ENCODE data around the gene SMPD4. TPM values are rescaled to one million over a fixed set of nuclear protein-coding genes. Genes with fewer than 3 reads are reported as not detected.
A peak's percentile ranks its signal among the peaks of the same experiment; 100 is the strongest.
"Not testable (repeated sequence)": the region's sequence is repeated elsewhere in the genome, so short reads cannot be mapped to it uniquely, and the experiment has no call there.

The SMPD4 gene
- total RNA-seq, 1 experiment from 2014 or later: 32.5 TPM

- not testable (repeated sequence) for H4K20me1 ChIP-seq (ENCODE audit: insufficient read depth, low read depth, low read length); H3K9me3 ChIP-seq (ENCODE audit: low read length); H3K9ac ChIP-seq (ENCODE audit: low read length); H3K27me3 ChIP-seq (ENCODE audit: low read length); H3K27ac ChIP-seq (ENCODE audit: low read length); H3K4me1 ChIP-seq (ENCODE audit: low read length); DNase-seq; H3K4me3 ChIP-seq (ENCODE audit: low read length); H3K4me2 ChIP-seq (ENCODE audit: low read depth, low read length, poor library complexity, severe bottlenecking); H3K36me3 ChIP-seq (ENCODE audit: insufficient read depth, low read length); H3K9me2 ChIP-seq (replicated peaks; ENCODE audit: insufficient read depth, low read length); H3K79me2 ChIP-seq (ENCODE audit: low read length); H2AFZ ChIP-seq (ENCODE audit: low read length)
These were observed 44.9 kb downstream of the SMPD4 start for GRCh38 chr2:130136546-130136945.

- H3K27ac ChIP-seq (ENCODE audit: low read length): no peak overlapping the region
- H3K4me1 ChIP-seq (ENCODE audit: low read length): no peaks in the 10 kb centered on the region
- no peak for DNase-seq
- no peaks in the 10 kb centered on the region for H3K27me3 ChIP-seq (ENCODE audit: low read length)
- no peak overlapping the region for H3K9ac ChIP-seq (ENCODE audit: low read length)
- H3K36me3 ChIP-seq (ENCODE audit: insufficient read depth, low read length): no peaks in the 10 kb centered on the region
- no peaks in the 10 kb centered on the region for H3K79me2 ChIP-seq (ENCODE audit: low read length)
- H3K4me2 ChIP-seq (ENCODE audit: low read depth, low read length, poor library complexity, severe bottlenecking): no peak overlapping the region
- H2AFZ ChIP-seq (ENCODE audit: low read length): no peak overlapping the region
- H3K4me3 ChIP-seq (ENCODE audit: low read length): no peak overlapping the region
- no peaks in the 10 kb centered on the region for H3K9me2 ChIP-seq (replicated peaks; ENCODE audit: insufficient read depth, low read length)
- no peaks in the 10 kb centered on the region for H4K20me1 ChIP-seq (ENCODE audit: insufficient read depth, low read depth, low read length)
- H3K9me3 ChIP-seq (ENCODE audit: low read length): no peaks in the 10 kb centered on the region
These were observed 45.5 kb downstream of the SMPD4 start for GRCh38 chr2:130135692-130136541.

GRCh38 chr2:130129120-130129829 lies 52.1 kb downstream of the SMPD4 start, which contains the start of gene POTEF:
TSS of gene POTEF (minus strand) at chr2:130129222. CDS start at chr2:130120515, 8,707 bp downstream.
- H3K9ac ChIP-seq (ENCODE audit: low read length); H3K9me3 ChIP-seq (ENCODE audit: low read length); H2AFZ ChIP-seq (ENCODE audit: low read length); H3K9me2 ChIP-seq (replicated peaks; ENCODE audit: insufficient read depth, low read length); H4K20me1 ChIP-seq (ENCODE audit: insufficient read depth, low read depth, low read length); H3K27me3 ChIP-seq (ENCODE audit: low read length); H3K36me3 ChIP-seq (ENCODE audit: insufficient read depth, low read length); H3K27ac ChIP-seq (ENCODE audit: low read length); H3K4me3 ChIP-seq (ENCODE audit: low read length); H3K4me1 ChIP-seq (ENCODE audit: low read length); DNase-seq; H3K79me2 ChIP-seq (ENCODE audit: low read length); H3K4me2 ChIP-seq (ENCODE audit: low read depth, low read length, poor library complexity, severe bottlenecking): not testable (repeated sequence)

- H3K9ac ChIP-seq (ENCODE audit: low read length); H3K4me2 ChIP-seq (ENCODE audit: low read depth, low read length, poor library complexity, severe bottlenecking); H3K27ac ChIP-seq (ENCODE audit: low read length); H3K79me2 ChIP-seq (ENCODE audit: low read length); H3K4me1 ChIP-seq (ENCODE audit: low read length); H4K20me1 ChIP-seq (ENCODE audit: insufficient read depth, low read depth, low read length); H3K4me3 ChIP-seq (ENCODE audit: low read length); H3K9me2 ChIP-seq (replicated peaks; ENCODE audit: insufficient read depth, low read length); H3K9me3 ChIP-seq (ENCODE audit: low read length); H3K36me3 ChIP-seq (ENCODE audit: insufficient read depth, low read length); H3K27me3 ChIP-seq (ENCODE audit: low read length); DNase-seq; H2AFZ ChIP-seq (ENCODE audit: low read length): not testable (repeated sequence)
These were observed 52.9 kb downstream of the SMPD4 start for GRCh38 chr2:130128464-130128863.

- not testable (repeated sequence) for H3K27ac ChIP-seq (ENCODE audit: low read length); H3K9ac ChIP-seq (ENCODE audit: low read length); H3K4me3 ChIP-seq (ENCODE audit: low read length)
These were observed 53.7 kb downstream of the SMPD4 start for GRCh38 chr2:130127726-130128125.

GRCh38 chr2:130120924-130121323 lies 60.5 kb downstream of the SMPD4 start:
- H3K79me2 ChIP-seq (ENCODE audit: low read length); H3K4me2 ChIP-seq (ENCODE audit: low read depth, low read length, poor library complexity, severe bottlenecking); H3K9me3 ChIP-seq (ENCODE audit: low read length); H3K9ac ChIP-seq (ENCODE audit: low read length); H2AFZ ChIP-seq (ENCODE audit: low read length); H3K4me3 ChIP-seq (ENCODE audit: low read length); H4K20me1 ChIP-seq (ENCODE audit: insufficient read depth, low read depth, low read length); H3K9me2 ChIP-seq (replicated peaks; ENCODE audit: insufficient read depth, low read length); H3K4me1 ChIP-seq (ENCODE audit: low read length); H3K36me3 ChIP-seq (ENCODE audit: insufficient read depth, low read length); H3K27ac ChIP-seq (ENCODE audit: low read length); H3K27me3 ChIP-seq (ENCODE audit: low read length); DNase-seq: not testable (repeated sequence)

More at GRCh38 chr2:130127726-130128125, 53.7 kb downstream of the SMPD4 start:
- H3K4me2 ChIP-seq (ENCODE audit: low read depth, low read length, poor library complexity, severe bottlenecking); H2AFZ ChIP-seq (ENCODE audit: low read length); H3K36me3 ChIP-seq (ENCODE audit: insufficient read depth, low read length); H3K4me1 ChIP-seq (ENCODE audit: low read length); H3K9me2 ChIP-seq (replicated peaks; ENCODE audit: insufficient read depth, low read length); H3K9me3 ChIP-seq (ENCODE audit: low read length); DNase-seq; H3K79me2 ChIP-seq (ENCODE audit: low read length); H3K27me3 ChIP-seq (ENCODE audit: low read length); H4K20me1 ChIP-seq (ENCODE audit: insufficient read depth, low read depth, low read length): not testable (repeated sequence)

GRCh38 chr2:130102597-130103363 lies 78.6 kb downstream of the SMPD4 start:
- not testable (repeated sequence) for H3K36me3 ChIP-seq (ENCODE audit: insufficient read depth, low read length)

More at GRCh38 chr2:130102597-130103363, 78.6 kb downstream of the SMPD4 start:
- H4K20me1 ChIP-seq (ENCODE audit: insufficient read depth, low read depth, low read length); H3K9me3 ChIP-seq (ENCODE audit: low read length); H3K27me3 ChIP-seq (ENCODE audit: low read length); H3K9ac ChIP-seq (ENCODE audit: low read length); H3K4me3 ChIP-seq (ENCODE audit: low read length); H3K79me2 ChIP-seq (ENCODE audit: low read length); H3K9me2 ChIP-seq (replicated peaks; ENCODE audit: insufficient read depth, low read length); H2AFZ ChIP-seq (ENCODE audit: low read length): not testable (repeated sequence)
- H3K27ac ChIP-seq (ENCODE audit: low read length): peak overlapping the region; percentile 79
- DNase-seq: peak; percentile 87
- H3K4me1 ChIP-seq (ENCODE audit: low read length): peaks cover 14% of the 10 kb centered on the region
- peak overlapping the region; percentile 40 for H3K4me2 ChIP-seq (ENCODE audit: low read depth, low read length, poor library complexity, severe bottlenecking)
